GM18511 (cell line): ENCODE measurements around the gene SLIT3.

Experiments
- ATAC-seq: cut with Tn5 transposase; IDR thresholded peaks from one replicate; pipeline ENCODE4 v1.9.1; 2021; ENCODE audit warnings: mild to moderate bottlenecking, moderate library complexity; ENCODE audit not compliant: unreplicated experiment

Gene SLIT3

GRCh38 chr5:169299663-169300467 lies 1.1 kb downstream of the SLIT3 start:
- no peak for ATAC-seq

DNA sequence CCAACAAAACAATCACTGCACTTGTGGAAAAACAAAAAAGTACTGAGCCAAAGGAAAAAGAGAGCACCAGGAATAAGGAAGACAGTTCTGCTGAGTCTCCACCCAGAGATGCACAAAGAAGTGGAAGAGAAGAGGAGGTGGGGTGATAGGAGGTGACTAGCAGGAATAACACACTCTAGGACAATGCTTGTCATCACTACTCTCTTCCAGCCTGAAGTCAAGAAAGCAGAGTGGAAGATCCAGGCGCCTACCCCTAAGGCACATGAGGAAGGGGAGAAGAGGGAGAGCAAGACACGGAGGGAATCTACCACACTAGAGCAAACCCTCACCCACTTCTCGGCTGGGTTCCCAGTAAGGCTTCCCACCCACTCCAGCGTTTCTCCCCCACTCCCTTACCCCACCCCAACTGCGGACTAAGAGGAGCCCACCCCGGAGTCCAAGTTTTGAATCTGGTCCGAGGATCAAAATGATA lies 1.7 kb downstream of the SLIT3 start:
- no peak for ATAC-seq

DNA sequence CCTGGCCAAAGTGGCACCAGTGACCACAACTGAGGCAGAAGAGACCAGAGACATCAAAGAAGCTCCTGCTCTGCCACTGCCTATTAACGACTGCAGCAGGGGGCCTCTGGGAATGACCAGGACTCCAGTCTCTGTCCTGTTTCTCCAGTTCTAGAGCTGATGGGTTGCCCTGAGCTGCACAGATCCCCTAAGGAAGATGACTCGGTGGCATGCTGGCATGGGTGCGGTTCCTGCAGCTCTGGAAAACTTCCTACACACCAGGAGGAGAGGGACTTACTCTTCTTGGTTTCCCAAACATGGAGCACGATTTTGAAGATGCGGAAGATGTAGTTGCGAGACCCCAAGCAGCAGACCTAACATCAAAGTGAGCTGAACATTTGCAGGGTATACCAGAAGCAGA lies 2.7 kb downstream of the SLIT3 start:
- no peak for ATAC-seq

DNA sequence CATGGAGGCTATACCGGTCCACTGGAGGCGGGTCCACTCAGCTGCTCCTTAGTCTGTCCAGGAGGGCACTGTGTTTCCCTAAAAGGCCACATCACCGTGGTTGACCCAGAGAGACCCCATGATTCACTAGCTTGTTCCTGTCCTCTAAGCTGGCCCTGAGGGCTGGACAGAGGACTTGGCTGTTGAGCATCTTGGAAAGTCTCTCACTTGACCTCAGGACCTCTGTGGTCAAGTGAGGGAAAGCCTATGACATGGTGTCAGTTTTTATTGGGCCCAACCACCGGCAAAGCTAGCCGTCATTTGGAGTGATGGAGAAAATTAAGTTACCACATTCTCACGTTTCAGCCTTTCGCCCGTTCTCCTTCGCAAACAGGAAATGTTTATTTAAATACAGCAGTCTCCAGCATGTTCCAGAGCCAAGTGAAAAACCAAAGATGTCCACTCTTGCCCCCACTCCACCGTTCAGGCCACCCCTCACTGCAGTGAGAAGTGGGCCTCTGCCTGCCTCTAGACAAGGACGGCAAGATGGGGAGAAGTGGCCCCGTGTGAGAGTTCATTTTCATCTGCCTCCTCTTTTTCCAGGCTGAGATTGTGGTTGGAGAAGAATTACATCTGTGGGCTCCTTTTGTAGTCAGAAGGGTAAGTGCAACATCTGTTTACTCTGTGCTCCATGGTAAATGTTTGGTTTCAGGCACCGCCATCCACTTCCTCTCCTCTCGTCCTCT lies 4.4 kb downstream of the SLIT3 start:
- no peak for ATAC-seq

DNA sequence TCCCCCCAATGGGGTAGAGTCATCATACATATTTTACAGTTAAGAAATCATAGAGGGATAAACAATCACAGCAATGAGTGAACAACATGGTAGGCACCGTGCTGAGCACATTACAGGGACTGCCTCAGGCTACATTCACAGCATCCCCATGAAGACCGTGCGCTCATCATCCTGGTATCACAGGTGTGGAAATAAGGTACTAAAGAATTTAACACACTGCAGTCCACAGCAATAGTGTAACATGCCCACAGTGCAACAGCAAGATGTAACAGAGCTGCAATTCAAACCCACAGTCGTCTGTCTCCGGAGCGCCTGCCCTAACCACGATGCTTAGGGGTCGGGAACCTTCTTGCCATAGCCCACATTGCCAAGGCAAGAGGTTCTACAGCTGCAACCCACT lies 5.6 kb downstream of the SLIT3 start:
- no peak for ATAC-seq

DNA sequence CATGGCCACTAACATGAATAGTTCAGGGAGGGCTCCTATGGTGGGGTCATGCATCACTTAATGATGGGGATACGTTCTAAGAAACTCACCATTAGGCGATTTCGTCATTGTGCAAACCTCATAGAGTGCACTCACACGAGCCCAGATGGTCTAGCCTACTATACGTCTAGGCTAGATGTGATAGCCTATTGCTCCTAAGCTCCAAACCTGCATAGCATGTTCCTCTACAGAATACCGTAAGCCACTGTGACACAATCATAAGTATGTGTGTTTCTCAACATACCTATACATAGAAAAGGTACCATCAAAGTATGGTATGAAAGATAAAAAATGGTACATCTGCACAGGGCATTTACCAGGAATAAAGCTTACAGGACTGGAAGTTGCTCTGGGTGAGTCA lies 6.3 kb downstream of the SLIT3 start:
- ATAC-seq = no peak

DNA sequence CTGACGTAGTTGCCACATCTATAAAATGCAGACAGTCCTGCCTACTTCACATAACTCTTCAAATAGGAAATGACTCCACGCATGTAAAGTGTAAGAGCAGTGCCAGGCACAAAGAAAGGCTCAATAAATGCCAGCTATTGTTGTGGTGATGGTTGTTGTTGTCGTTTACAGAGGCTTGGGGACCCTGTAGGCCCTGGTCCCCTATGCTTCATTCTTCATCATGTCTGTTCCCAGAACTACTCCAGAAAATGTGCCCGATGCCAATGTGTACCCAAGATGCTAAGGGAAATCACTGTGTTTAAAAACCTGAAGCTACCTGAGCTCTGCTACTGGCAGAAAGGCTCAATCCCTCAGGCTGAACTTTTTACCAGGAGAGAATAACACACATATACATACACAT lies 9.1 kb downstream of the SLIT3 start:
- ATAC-seq = no peak

DNA sequence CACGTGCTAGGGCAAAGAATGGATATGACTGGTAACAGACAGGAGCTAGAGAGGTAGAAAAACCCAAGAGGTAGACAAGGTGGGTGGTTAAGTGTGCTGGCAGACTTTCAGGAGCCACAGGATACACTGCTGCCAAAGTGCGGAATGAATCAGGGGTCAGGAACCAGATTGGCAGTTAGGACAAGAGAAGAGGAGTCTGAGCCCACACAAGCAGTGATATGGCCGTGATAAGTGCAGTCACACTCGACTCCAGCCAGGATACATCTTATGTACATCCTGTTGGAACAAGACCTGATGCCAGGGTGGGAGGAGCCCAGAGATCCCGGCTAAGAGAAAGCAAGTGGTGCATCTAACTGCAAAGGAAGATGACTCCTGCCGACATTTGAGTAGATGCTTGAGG lies 10.0 kb downstream of the SLIT3 start:
- no peak for ATAC-seq

GRCh38 chr5:169289520-169289919 lies 11.4 kb downstream of the SLIT3 start:
- ATAC-seq = no peak

GRCh38 chr5:169288066-169288930 lies 12.6 kb downstream of the SLIT3 start:
- no peak for ATAC-seq

- no peak for ATAC-seq
Observed at GRCh38 chr5:169287529-169287928, 13.4 kb downstream of the SLIT3 start.

GRCh38 chr5:169286572-169287300 lies 14.2 kb downstream of the SLIT3 start:
- ATAC-seq = no peak

GRCh38 chr5:169283887-169284286 lies 17.1 kb downstream of the SLIT3 start:
- ATAC-seq = no peak

GRCh38 chr5:169281625-169282024 lies 19.3 kb downstream of the SLIT3 start:
- ATAC-seq = no peak

DNA sequence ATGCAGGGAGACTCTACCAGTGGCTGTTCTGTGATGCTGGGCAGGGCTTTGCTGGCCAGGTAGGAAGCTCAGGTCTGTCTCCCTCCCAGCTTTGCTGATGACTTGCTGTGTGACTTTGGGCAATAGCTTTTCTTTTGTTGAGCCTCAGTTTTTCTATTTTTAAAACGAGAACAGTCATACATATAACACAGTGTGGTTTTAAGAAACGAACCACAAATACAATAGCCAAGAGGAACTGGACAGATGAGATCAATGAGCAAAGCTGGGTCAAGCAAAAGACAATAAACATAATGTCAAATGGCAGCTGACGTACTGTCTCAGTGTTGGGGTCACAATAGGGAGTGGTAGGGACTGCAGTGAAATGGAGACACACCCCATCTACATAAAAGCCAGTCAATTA lies 20.2 kb downstream of the SLIT3 start:
- no peak for ATAC-seq

DNA sequence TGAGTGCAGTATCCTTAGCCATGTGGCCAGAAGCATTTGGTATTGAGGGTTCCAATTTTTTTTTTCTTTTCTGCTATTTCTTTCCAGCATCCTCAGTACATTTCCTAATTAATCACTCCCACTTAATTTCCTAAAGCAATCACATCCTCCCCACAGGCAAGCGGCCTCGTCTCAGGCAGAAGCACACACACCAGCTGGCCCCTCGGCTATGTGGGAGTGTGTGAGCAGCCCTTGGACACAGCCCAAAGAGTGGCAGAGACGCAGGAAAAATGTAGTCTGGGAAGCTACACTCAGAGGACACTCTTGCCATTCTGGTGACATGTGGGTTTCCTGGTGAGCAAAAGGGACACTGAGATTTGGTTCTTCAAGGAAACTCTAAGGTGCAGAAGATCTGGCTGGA lies 20.7 kb downstream of the SLIT3 start:
- ATAC-seq = no peak

GRCh38 chr5:169279125-169279524 lies 21.8 kb downstream of the SLIT3 start:
- no peak for ATAC-seq

GRCh38 chr5:169273881-169274280 lies 27.1 kb downstream of the SLIT3 start:
- no peak for ATAC-seq

- ATAC-seq = no peak
Observed at GRCh38 chr5:169273451-169273850, 27.5 kb downstream of the SLIT3 start.

DNA sequence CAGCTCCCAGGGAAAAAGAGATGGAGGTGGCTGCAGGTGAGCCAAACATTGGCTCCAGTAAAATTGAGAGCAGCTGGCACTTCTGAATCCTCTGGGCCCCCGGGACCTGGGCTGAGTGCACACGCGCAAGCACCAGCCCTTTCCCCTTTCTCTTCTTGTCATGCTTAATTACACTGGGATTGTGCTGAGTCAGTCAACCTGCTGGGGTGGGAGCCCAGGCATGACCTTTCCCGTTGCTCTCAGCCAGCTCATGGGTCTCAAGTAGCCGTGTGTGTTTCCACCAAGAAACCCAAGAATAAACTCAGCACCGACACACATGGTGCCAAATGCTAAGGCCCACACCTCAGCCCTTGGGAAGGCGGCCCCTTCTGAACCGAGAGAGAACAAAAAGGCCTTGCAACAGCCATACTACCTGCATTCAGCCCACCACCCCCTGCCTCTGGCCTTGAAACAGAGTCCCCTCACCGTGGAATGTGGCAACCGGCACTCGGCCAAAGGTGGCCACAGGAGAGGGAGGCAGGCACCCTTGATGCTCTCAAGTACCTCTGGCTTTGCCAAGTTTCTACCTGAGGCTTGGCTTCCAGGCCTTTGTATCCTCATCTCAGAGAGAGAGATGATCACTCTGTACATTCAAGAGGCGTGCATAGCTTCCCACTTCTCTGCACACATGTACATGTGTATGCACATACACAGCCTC lies 28.1 kb downstream of the SLIT3 start:
- ATAC-seq = no peak
